Measurements from ENCODE around the gene RAX2. TPM values are rescaled to one million over a fixed set of nuclear protein-coding genes. Genes with fewer than 3 reads are reported as not detected.

The RAX2 gene
- total RNA-seq, 1 experiment from 2014 or later: not detected

- H3K4me2 ChIP-seq (ENCODE audit: low read length): peak overlapping the region; percentile 72
- H3K27me3 ChIP-seq (ENCODE audit: insufficient read depth, low read length): no peaks in the 10 kb centered on the region
- no peaks in the 10 kb centered on the region for H3K79me2 ChIP-seq (ENCODE audit: insufficient read depth, low read length)
- CTCF ChIA-PET: interaction anchor here (1.2 to 1.4 kb wide), 2 partner anchors 16 to 36 kb away, joined by 4 to 5 read pairs; partner anchors contain the start of gene MRPL54
- peak; percentile 64 for ATAC-seq
- no peaks in the 10 kb centered on the region for H3K9me3 ChIP-seq (ENCODE audit: control insufficient read depth in 1 of 2, insufficient read depth in 1 of 2, low read depth in 1 of 2, low read length in 2 of 2)
- peak overlapping the region in 1 of 2 experiments; percentile 40; a peak in 2 of 4 replicates for H3K4me3 ChIP-seq (replicated peaks in 1 of 2; ENCODE audit: low read depth in 1 of 2, low read length in 2 of 2)
- H4K20me1 ChIP-seq (ENCODE audit: insufficient read depth): no peaks in the 10 kb centered on the region
- H3K9me2 ChIP-seq (ENCODE audit: insufficient read depth): no peaks in the 10 kb centered on the region
- BruUV-seq (replicated peaks): no TSS peak
- peaks cover 64 to 94% of the 10 kb centered on the region in 2 experiments for H3K4me1 ChIP-seq (ENCODE audit: control insufficient read depth in 1 of 2, insufficient read depth in 2 of 2, low read length in 2 of 2)
- H3K9ac ChIP-seq (ENCODE audit: low read length): peak overlapping the region; percentile 36; the same call in 1 of the 2 replicates
- H3K27ac ChIP-seq (ENCODE audit: low read depth, low read length): peak overlapping the region; percentile 55
- RAD21 ChIA-PET (ENCODE audit: low non-redundant PET in 1 of 2, low total read pairs in 2 of 2, uncharacterized antibody in 2 of 2, unreplicated experiment in 2 of 2): no interaction called here
- intact Hi-C loops (cut with micrococcal nuclease): loop anchor here (10.0 kb wide), 1 partner anchor 479 kb away; no protein-coding TSS in a partner anchor
- H3K36me3 ChIP-seq (ENCODE audit: control insufficient read depth in 1 of 2, insufficient read depth in 2 of 2, low read length in 2 of 2): no peaks in the 10 kb centered on the region
- POLR2A ChIA-PET: interaction anchor here (0.7 to 2.5 kb wide), 4 partner anchors 15 to 478 kb away, joined by 3 to 8 read pairs (median 5); partner anchors contain the start of genes EEF2 and TJP3
- TF ChIP-seq YY1 (IDR thresholded peaks at IDR 0.05; ENCODE audit: extremely low read depth, insufficient replicate concordance, low read depth, low read length) (peak; percentile 46), SP1 (IDR thresholded peaks at IDR 0.05; ENCODE audit: low read depth) (peak; percentile 51; the same call in 1 of the 2 replicates), FOSL1 (IDR thresholded peaks at IDR 0.05; ENCODE audit: low read depth) (no peak), MAX (IDR thresholded peaks at IDR 0.05) (peak; percentile 76; the same call in 1 of the 2 replicates)
- no peak overlapping the region for H2AFZ ChIP-seq (ENCODE audit: low read depth, low read length, poor library complexity, severe bottlenecking)
- peak; percentile 73 for DNase-seq (ENCODE audit: low read depth, low spot score)
These were observed 46.3 kb downstream of the RAX2 start for GRCh38 chr19:3725640-3726310.

- Histone ChIP-seq H3K9me2 (ENCODE audit: insufficient read depth) (no peaks in the 10 kb centered on the region), H3K27ac (ENCODE audit: low read depth, low read length) (peak overlapping the region; percentile 55), H3K9me3 (ENCODE audit: control insufficient read depth in 1 of 2, insufficient read depth in 1 of 2, low read depth in 1 of 2, low read length in 2 of 2) (no peaks in the 10 kb centered on the region), H2AFZ (ENCODE audit: low read depth, low read length, poor library complexity, severe bottlenecking) (no peak overlapping the region), H3K36me3 (ENCODE audit: control insufficient read depth in 1 of 2, insufficient read depth in 2 of 2, low read length in 2 of 2) (no peaks in the 10 kb centered on the region), H3K4me2 (ENCODE audit: low read length) (peak overlapping the region; percentile 72; the same call in 1 of the 2 replicates), H4K20me1 (ENCODE audit: insufficient read depth) (no peaks in the 10 kb centered on the region), H3K4me1 (ENCODE audit: control insufficient read depth in 1 of 2, insufficient read depth in 2 of 2, low read length in 2 of 2) (peaks cover 69 to 94% of the 10 kb centered on the region in 2 experiments), H3K4me3 (replicated peaks in 1 of 2; ENCODE audit: low read depth in 1 of 2, low read length in 2 of 2) (no peak overlapping the region), H3K9ac (ENCODE audit: low read length) (no peak overlapping the region), H3K79me2 (ENCODE audit: insufficient read depth, low read length) (no peaks in the 10 kb centered on the region), H3K27me3 (ENCODE audit: insufficient read depth, low read length) (no peaks in the 10 kb centered on the region)
- DNase-seq (ENCODE audit: low read depth, low spot score): no peak
- ChIA-PET POLR2A (interaction anchor here (0.7 to 2.5 kb wide), 4 partner anchors 14 to 260 kb away, joined by 3 to 8 read pairs (median 4); partner anchors contain the start of genes EEF2, MRPL54 and TJP3), RAD21 (ENCODE audit: low non-redundant PET in 1 of 2, low total read pairs in 2 of 2, uncharacterized antibody in 2 of 2, unreplicated experiment in 2 of 2) (no interaction called here), CTCF (interaction anchor here (1.2 to 2.0 kb wide), 4 partner anchors 15 to 420 kb away, joined by 4 to 8 read pairs (median 4); partner anchors contain the start of gene MRPL54)
- no TSS peak for BruUV-seq (replicated peaks)
- no peak for ATAC-seq
- intact Hi-C loops (cut with micrococcal nuclease): loop anchor here (10.0 kb wide), 1 partner anchor 480 kb away; no protein-coding TSS in a partner anchor
- no peak for TF ChIP-seq ELF1 (IDR thresholded peaks at IDR 0.05; ENCODE audit: borderline replicate concordance, low read depth)
- no peak for TF ChIP-seq ZFX (IDR thresholded peaks at IDR 0.05)
- no peak for TF ChIP-seq RAD21 (IDR thresholded peaks at IDR 0.05; ENCODE audit: low read depth)
- TF ChIP-seq EGR1 (IDR thresholded peaks at IDR 0.05; ENCODE audit: low read depth): no peak
- TF ChIP-seq CEBPB (IDR thresholded peaks at IDR 0.05; ENCODE audit: low read depth): no peak
- no peak for TF ChIP-seq ZBTB33 (IDR thresholded peaks at IDR 0.05; ENCODE audit: extremely low read depth, insufficient replicate concordance, low read length)
- TF ChIP-seq REST (IDR thresholded peaks at IDR 0.05; ENCODE audit: low read depth): no peak
- TF ChIP-seq YY1 (IDR thresholded peaks at IDR 0.05; ENCODE audit: extremely low read depth, insufficient replicate concordance, low read depth, low read length): no peak
- no peak for TF ChIP-seq POLR2A (IDR thresholded peaks at IDR 0.05; ENCODE audit: borderline replicate concordance, extremely low read depth, insufficient read depth, insufficient read length)
- no peak for TF ChIP-seq SRF (IDR thresholded peaks at IDR 0.05; ENCODE audit: low read depth)
- TF ChIP-seq SP1 (IDR thresholded peaks at IDR 0.05; ENCODE audit: low read depth): no peak
- no peak for TF ChIP-seq FOSL1 (IDR thresholded peaks at IDR 0.05; ENCODE audit: low read depth)
These were observed 46.9 kb downstream of the RAX2 start for GRCh38 chr19:3725121-3725520.

Measured in HCT116 (cell line).